Measurements from ENCODE around the gene MCCC1. TPM values are rescaled to one million over a fixed set of nuclear protein-coding genes. Genes with fewer than 3 reads are reported as not detected.
"Not testable (repeated sequence)": the region's sequence is repeated elsewhere in the genome, so short reads cannot be mapped to it uniquely, and the experiment has no call there.

Gene MCCC1
- total RNA-seq, 1 donor from 2014 or later, result 32.5 TPM

- intact Hi-C loops (cut with DNase I); DNase-seq (ENCODE audit: low spot score): not testable (repeated sequence)
Measured at GRCh38 chr3:183107372-183107771, 8.1 kb upstream of the MCCC1 start.

GRCh38 chr3:183106635-183107034 lies 7.3 kb upstream of the MCCC1 start:
- intact Hi-C loops (cut with DNase I), result no loop called here
- DNase-seq (ENCODE audit: low spot score), result no peak

- DNase-seq (ENCODE audit: low spot score); intact Hi-C loops (cut with DNase I): not testable (repeated sequence)
Measured at GRCh38 chr3:183103950-183104349, 4.7 kb upstream of the MCCC1 start.

- DNase-seq (ENCODE audit: low spot score); intact Hi-C loops (cut with DNase I): not testable (repeated sequence)
Measured at GRCh38 chr3:183101040-183101439, 1.7 kb upstream of the MCCC1 start.

GRCh38 chr3:183100376-183100775 lies 1.1 kb upstream of the MCCC1 start:
- no peak for DNase-seq (ENCODE audit: low spot score)
- intact Hi-C loops (cut with DNase I), result no loop called here

- intact Hi-C loops (cut with DNase I), result no loop called here
- no peak for DNase-seq (ENCODE audit: low spot score)
Measured at GRCh38 chr3:183099838-183100204, 525 bp upstream of the MCCC1 start.

GRCh38 chr3:183098536-183099025 lies 715 bp downstream of the MCCC1 start:
- intact Hi-C loops (cut with DNase I), result no loop called here
- no peak for DNase-seq (ENCODE audit: low spot score)

GRCh38 chr3:183094711-183095110 lies 4.6 kb downstream of the MCCC1 start:
- no peak for DNase-seq (ENCODE audit: low spot score)
- intact Hi-C loops (cut with DNase I), result no loop called here

- intact Hi-C loops (cut with DNase I), result no loop called here
- no peak for DNase-seq (ENCODE audit: low spot score)
Measured at GRCh38 chr3:183092256-183092655, 7.0 kb downstream of the MCCC1 start.

GRCh38 chr3:183087184-183087583 lies 12.1 kb downstream of the MCCC1 start:
- intact Hi-C loops (cut with DNase I), result no loop called here
- no peak for DNase-seq (ENCODE audit: low spot score)

- no peak for DNase-seq (ENCODE audit: low spot score)
- intact Hi-C loops (cut with DNase I), result no loop called here
Measured at GRCh38 chr3:183085634-183086390, 13.5 kb downstream of the MCCC1 start.

GRCh38 chr3:183082355-183082915 lies 16.9 kb downstream of the MCCC1 start:
- DNase-seq (ENCODE audit: low spot score), result no peak
- intact Hi-C loops (cut with DNase I), result no loop called here

- intact Hi-C loops (cut with DNase I), result no loop called here
- no peak for DNase-seq (ENCODE audit: low spot score)
Measured at GRCh38 chr3:183081459-183082183, 17.7 kb downstream of the MCCC1 start.

- DNase-seq (ENCODE audit: low spot score), result no peak
- intact Hi-C loops (cut with DNase I), result no loop called here
Measured at GRCh38 chr3:183080628-183081027, 18.7 kb downstream of the MCCC1 start.

- DNase-seq (ENCODE audit: low spot score), result no peak
- intact Hi-C loops (cut with DNase I), result no loop called here
Measured at GRCh38 chr3:183074881-183075280, 24.4 kb downstream of the MCCC1 start.

- intact Hi-C loops (cut with DNase I), result no loop called here
- DNase-seq (ENCODE audit: low spot score), result no peak
Measured at GRCh38 chr3:183074261-183074660, 25.0 kb downstream of the MCCC1 start.

GRCh38 chr3:183073839-183074238 lies 25.5 kb downstream of the MCCC1 start:
- intact Hi-C loops (cut with DNase I), result no loop called here
- DNase-seq (ENCODE audit: low spot score), result no peak

- DNase-seq (ENCODE audit: low spot score), result no peak
- intact Hi-C loops (cut with DNase I), result no loop called here
Measured at GRCh38 chr3:183070892-183071291, 28.4 kb downstream of the MCCC1 start.

- DNase-seq (ENCODE audit: low spot score), result no peak
- intact Hi-C loops (cut with DNase I), result no loop called here
Measured at GRCh38 chr3:183069086-183069485, 30.2 kb downstream of the MCCC1 start.

GRCh38 chr3:183066891-183067290 lies 32.4 kb downstream of the MCCC1 start:
- intact Hi-C loops (cut with DNase I), result not testable (repeated sequence)

GRCh38 chr3:183064475-183064874 lies 34.8 kb downstream of the MCCC1 start:
- intact Hi-C loops (cut with DNase I), result no loop called here
- no peak for DNase-seq (ENCODE audit: low spot score)

More at GRCh38 chr3:183066891-183067290, 32.4 kb downstream of the MCCC1 start:
- not testable (repeated sequence) for DNase-seq (ENCODE audit: low spot score)

Data from cardiac septum (tissue), 1 donor.